DND-41 (cell line): ENCODE data around the gene SVBP.
"Not testable (repeated sequence)": the region's sequence is repeated elsewhere in the genome, so short reads cannot be mapped to it uniquely, and the experiment has no call there.

Experiments used
- ATAC-seq: fragments of 200-7000 bp; cut with Tn5 transposase; 3 replicates; pipeline ENCODE4 v1.9.1; 2021; ENCODE audit warnings: low read depth; ENCODE audit not compliant: insufficient read depth
- DNase-seq: peaks from one replicate; pipeline ENCODE4 v3.0.0-alpha.2; 2020
- H2AFZ ChIP-seq: 2 replicates; pipeline ENCODE4 v1.6.0; 2012; ENCODE audit warnings: low read depth, low read length
- H3K27ac ChIP-seq: 2 replicates; pipeline ENCODE4 v1.5.1; 2012; ENCODE audit warnings: low read length, inconsistent platforms
- H3K27me3 ChIP-seq: fragments of 200-600 bp; sonication (generic); 2 replicates; pipeline ENCODE4 v1.6.0; 2012; ENCODE audit warnings: low read length, mild to moderate bottlenecking, inconsistent platforms; ENCODE audit not compliant: insufficient read depth, poor library complexity
- H3K36me3 ChIP-seq: 2 replicates; pipeline ENCODE4 v1.5.1; 2012; ENCODE audit warnings: low read length, inconsistent platforms; ENCODE audit not compliant: insufficient read depth
- H3K4me1 ChIP-seq: 2 replicates; pipeline ENCODE4 v1.5.1; 2012; ENCODE audit warnings: mild to moderate bottlenecking, low read length; ENCODE audit not compliant: insufficient read depth
- H3K4me2 ChIP-seq: 2 replicates; pipeline ENCODE4 v1.6.0; 2012; ENCODE audit warnings: mild to moderate bottlenecking, moderate library complexity, low read length, inconsistent platforms; ENCODE audit not compliant: insufficient read depth
- H3K4me3 ChIP-seq, 2 experiments: fragments of 200-600 bp in 1 of 2; shearing (Covaris generic) in 1 of 2; 2 replicates each; pipeline ENCODE4 v1.5.1; 2012 to 2016; ENCODE audit warnings: inconsistent platforms in 2 of 2, low read length in 2 of 2, mild to moderate bottlenecking in 2 of 2, low read depth in 1 of 2, moderate library complexity in 1 of 2
- H3K79me2 ChIP-seq: 2 replicates; pipeline ENCODE4 v1.6.0; 2012; ENCODE audit warnings: low read length, inconsistent platforms; ENCODE audit not compliant: insufficient read depth
- H3K9ac ChIP-seq: 2 replicates; pipeline ENCODE4 v1.6.0; 2012; ENCODE audit warnings: low read depth, mild to moderate bottlenecking, inconsistent platforms, low read length, moderate library complexity
- H3K9me3 ChIP-seq: 2 replicates; pipeline ENCODE4 v1.5.1; 2012; ENCODE audit warnings: low read length, moderate library complexity, mild to moderate bottlenecking, inconsistent platforms; ENCODE audit not compliant: insufficient read depth, severe bottlenecking
- H4K20me1 ChIP-seq: 2 replicates; pipeline ENCODE4 v1.6.0; 2012; ENCODE audit warnings: low read length; ENCODE audit not compliant: insufficient read depth
- CTCF ChIP-seq: IDR thresholded peaks from 2 replicates; pipeline ENCODE4 v1.5.1; 2012; ENCODE audit warnings: borderline replicate concordance, low read length, moderate library complexity, mild to moderate bottlenecking; ENCODE audit not compliant: poor library complexity, severe bottlenecking; ENCODE audit errors: extremely low read depth
- EZH2 ChIP-seq: IDR thresholded peaks from 3 replicates; pipeline ENCODE4 v1.6.1; 2012; ENCODE audit warnings: borderline replicate concordance, low read depth, mild to moderate bottlenecking, moderate library complexity, low read length, inconsistent platforms; ENCODE audit not compliant: severe bottlenecking

The SVBP gene

GRCh38 chr1:42860339-42861013, 43.3 kb upstream of the SVBP start:
- H2AFZ ChIP-seq = no peak overlapping the region
- no peaks in the 10 kb centered on the region for H4K20me1 ChIP-seq
- ATAC-seq (no peak), DNase-seq (no peak)
- no peaks in the 10 kb centered on the region for H3K27me3 ChIP-seq
- H3K4me1 ChIP-seq = no peaks in the 10 kb centered on the region
- no peak overlapping the region for H3K9ac ChIP-seq
- no peak overlapping the region for H3K27ac ChIP-seq
- no peaks in the 10 kb centered on the region for H3K9me3 ChIP-seq
- H3K4me3 ChIP-seq = no peak overlapping the region
- no peaks in the 10 kb centered on the region for H3K79me2 ChIP-seq
- TF ChIP-seq EZH2 (no peak), CTCF (peak; percentile 14)
- H3K36me3 ChIP-seq = no peaks in the 10 kb centered on the region
- no peak overlapping the region for H3K4me2 ChIP-seq

GRCh38 chr1:42859366-42859765, 42.2 kb upstream of the SVBP start:
- ATAC-seq, DNase-seq: not testable (repeated sequence)

GRCh38 chr1:42856554-42856953, 39.4 kb upstream of the SVBP start:
- ATAC-seq, H3K9me3 ChIP-seq, H3K27me3 ChIP-seq: not testable (repeated sequence)

More at GRCh38 chr1:42859366-42859765, 42.2 kb upstream of the SVBP start:
- H3K79me2 ChIP-seq, H3K27ac ChIP-seq, H3K36me3 ChIP-seq, H4K20me1 ChIP-seq, H3K9ac ChIP-seq, H2AFZ ChIP-seq, H3K27me3 ChIP-seq, H3K4me1 ChIP-seq, H3K4me3 ChIP-seq, H3K4me2 ChIP-seq, H3K9me3 ChIP-seq: not testable (repeated sequence)

GRCh38 chr1:42853116-42853884, 36.1 kb upstream of the SVBP start:
- ATAC-seq = no peak
- Histone ChIP-seq H3K79me2 (peaks cover 3% of the 10 kb centered on the region; the same call in 1 of the 2 replicates), H3K36me3 (peaks cover 34% of the 10 kb centered on the region), H3K4me3 (no peak overlapping the region), H2AFZ (no peak overlapping the region), H3K27me3 (no peaks in the 10 kb centered on the region), H3K4me2 (no peak overlapping the region), H3K9ac (no peak overlapping the region), H3K4me1 (peaks cover 11% of the 10 kb centered on the region), H3K9me3 (no peaks in the 10 kb centered on the region), H3K27ac (no peak overlapping the region), H4K20me1 (peaks cover 8% of the 10 kb centered on the region)
- no peak for TF ChIP-seq EZH2
- TF ChIP-seq CTCF = no peak
- DNase-seq = no peak

More at GRCh38 chr1:42856554-42856953, 39.4 kb upstream of the SVBP start:
- H4K20me1 ChIP-seq, H3K4me1 ChIP-seq, H3K79me2 ChIP-seq, H3K4me2 ChIP-seq, H3K36me3 ChIP-seq, H3K4me3 ChIP-seq, H2AFZ ChIP-seq, DNase-seq, H3K27ac ChIP-seq, H3K9ac ChIP-seq: not testable (repeated sequence)
